Endodermal cell (in vitro differentiated cells): ENCODE measurements around the gene SIX4. TPM values are rescaled to one million over a fixed set of nuclear protein-coding genes. Genes with fewer than 3 reads are reported as not detected.

Source experiments
- DNase-seq: peaks from one replicate; pipeline ENCODE4 v3.0.0-alpha.2; 2017
- H3K27ac ChIP-seq: 2 replicates; pipeline ENCODE4 v1.5.1; 2013; ENCODE audit warnings: mild to moderate bottlenecking, low read depth, low read length, moderate library complexity
- H3K27me3 ChIP-seq: 2 replicates; pipeline ENCODE4 v1.6.1; 2013; ENCODE audit warnings: mild to moderate bottlenecking, low read length, moderate library complexity; ENCODE audit not compliant: insufficient read depth, control insufficient read depth, poor library complexity, severe bottlenecking
- H3K36me3 ChIP-seq: 2 replicates; pipeline ENCODE4 v1.7.0; 2013; ENCODE audit warnings: mild to moderate bottlenecking, low read length, moderate library complexity; ENCODE audit not compliant: control insufficient read depth, insufficient read depth
- H3K4me1 ChIP-seq: one replicate; pipeline ENCODE4 v1.7.0; 2013; ENCODE audit warnings: low read length; ENCODE audit not compliant: control insufficient read depth, insufficient read depth
- H3K4me3 ChIP-seq: 2 replicates; pipeline ENCODE4 v1.5.1; 2013; ENCODE audit warnings: mild to moderate bottlenecking, low read length, moderate library complexity
- H3K9ac ChIP-seq: 2 replicates; pipeline ENCODE4 v1.6.1; 2013; ENCODE audit warnings: mild to moderate bottlenecking, low read length, moderate library complexity; ENCODE audit not compliant: poor library complexity, severe bottlenecking; ENCODE audit errors: extremely low read depth
- H3K9me3 ChIP-seq: 2 replicates; pipeline ENCODE4 v1.6.1; 2013; ENCODE audit warnings: mild to moderate bottlenecking, low read length, moderate library complexity; ENCODE audit not compliant: control insufficient read depth
- H3K27ac Mint-ChIP-seq: 2 replicates; pipeline ENCODE4 v1.8.0; 2020; ENCODE audit warnings: mixed read lengths
- H3K27me3 Mint-ChIP-seq: 2 replicates; pipeline ENCODE4 v1.8.0; 2021; ENCODE audit warnings: mild to moderate bottlenecking, mixed read lengths; ENCODE audit not compliant: insufficient read depth
- H3K36me3 Mint-ChIP-seq: 2 replicates; pipeline ENCODE4 v1.8.0; 2020; ENCODE audit warnings: low read depth, mixed read lengths
- H3K4me1 Mint-ChIP-seq: 2 replicates; pipeline ENCODE4 v1.8.0; 2020; ENCODE audit warnings: mixed read lengths
- H3K4me3 Mint-ChIP-seq: 2 replicates; pipeline ENCODE4 v1.8.0; 2020; ENCODE audit warnings: mild to moderate bottlenecking, moderate library complexity, mixed read lengths
- H3K9me3 Mint-ChIP-seq: 2 replicates; pipeline ENCODE4 v1.8.0; 2020; ENCODE audit warnings: mild to moderate bottlenecking, mixed read lengths
- WGBS, 2 experiments: methylation state at CpG; one replicate each; pipeline versions ENCODE4 v1.1.5 to v1.1.7; 2013; ENCODE audit warnings: missing lambda C conversion rate in 2 of 2, mixed read lengths in 1 of 2; ENCODE audit not compliant: insufficient coverage in 1 of 2, insufficient read length in 1 of 2; 5-methylcytosine and 5-hydroxymethylcytosine counted together
- total RNA-seq, 2 donors: library from RNA; stranded (reverse); fragmentation: NEBNext Ultra II Directional in 1 of 2; extraction: Animal tissue kit (Norgen Biotek cat#: 25700) in 1 of 2; gene quantifications; 2 replicates in 1 of 2; 3 replicates in 1 of 2; pipeline ENCODE4 v1.2.1, GENCODE V29; 2021
- TF ChIP-seq, protein P1 (sequence below): fragments of 200-600 bp; sonication (generic); conservative IDR thresholded peaks from 2 replicates; pipeline ENCODE4 v1.5.0; 2021; ENCODE audit warnings: antibody characterized with exemption, mild to moderate bottlenecking

SIX4 gene
- total RNA-seq, 2 donors from 2014 or later, result 5.6 to 9.8 TPM

DNA sequence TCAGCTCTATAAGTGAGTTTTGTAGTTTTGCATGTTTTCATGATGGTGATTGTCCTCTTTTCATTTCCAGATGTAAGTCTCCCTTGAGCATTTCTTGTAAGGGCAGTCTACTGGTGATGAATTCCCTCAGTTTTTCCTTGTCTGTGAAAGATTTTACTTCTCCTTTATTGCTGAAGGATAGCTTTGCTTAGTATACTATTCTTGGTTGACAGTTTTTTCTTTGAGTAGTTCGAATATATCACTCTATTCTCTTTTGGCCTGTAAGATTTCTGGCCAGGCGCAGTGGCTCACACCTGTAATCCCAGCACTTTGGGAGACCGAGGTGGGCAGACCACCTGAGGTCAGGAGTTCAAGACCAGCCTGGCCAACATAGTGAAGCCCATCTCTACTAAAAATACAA is 23.6 kb downstream of the SIX4 start:
- Mint-ChIP-seq H3K27me3 (peaks cover 2% of the 10 kb centered on the region), H3K27ac (no peak overlapping the region), H3K9me3 (peaks cover 33% of the 10 kb centered on the region), H3K4me1 (no peaks in the 10 kb centered on the region), H3K36me3 (peaks cover 2% of the 10 kb centered on the region), H3K4me3 (no peak overlapping the region)
- Histone ChIP-seq H3K9me3 (peaks cover 21% of the 10 kb centered on the region), H3K9ac (no peak overlapping the region), H3K27me3 (no peaks in the 10 kb centered on the region), H3K4me3 (no peak overlapping the region), H3K27ac (no peak overlapping the region), H3K4me1 (no peaks in the 10 kb centered on the region), H3K36me3 (no peaks in the 10 kb centered on the region)
- no peak for DNase-seq
- TF ChIP-seq, protein P1, sequence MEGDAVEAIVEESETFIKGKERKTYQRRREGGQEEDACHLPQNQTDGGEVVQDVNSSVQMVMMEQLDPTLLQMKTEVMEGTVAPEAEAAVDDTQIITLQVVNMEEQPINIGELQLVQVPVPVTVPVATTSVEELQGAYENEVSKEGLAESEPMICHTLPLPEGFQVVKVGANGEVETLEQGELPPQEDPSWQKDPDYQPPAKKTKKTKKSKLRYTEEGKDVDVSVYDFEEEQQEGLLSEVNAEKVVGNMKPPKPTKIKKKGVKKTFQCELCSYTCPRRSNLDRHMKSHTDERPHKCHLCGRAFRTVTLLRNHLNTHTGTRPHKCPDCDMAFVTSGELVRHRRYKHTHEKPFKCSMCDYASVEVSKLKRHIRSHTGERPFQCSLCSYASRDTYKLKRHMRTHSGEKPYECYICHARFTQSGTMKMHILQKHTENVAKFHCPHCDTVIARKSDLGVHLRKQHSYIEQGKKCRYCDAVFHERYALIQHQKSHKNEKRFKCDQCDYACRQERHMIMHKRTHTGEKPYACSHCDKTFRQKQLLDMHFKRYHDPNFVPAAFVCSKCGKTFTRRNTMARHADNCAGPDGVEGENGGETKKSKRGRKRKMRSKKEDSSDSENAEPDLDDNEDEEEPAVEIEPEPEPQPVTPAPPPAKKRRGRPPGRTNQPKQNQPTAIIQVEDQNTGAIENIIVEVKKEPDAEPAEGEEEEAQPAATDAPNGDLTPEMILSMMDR, result no peak
- WGBS, 2 experiments, result 83 to 92% methylated on average over 2 to 3 of the region's 3 CpGs

DNA sequence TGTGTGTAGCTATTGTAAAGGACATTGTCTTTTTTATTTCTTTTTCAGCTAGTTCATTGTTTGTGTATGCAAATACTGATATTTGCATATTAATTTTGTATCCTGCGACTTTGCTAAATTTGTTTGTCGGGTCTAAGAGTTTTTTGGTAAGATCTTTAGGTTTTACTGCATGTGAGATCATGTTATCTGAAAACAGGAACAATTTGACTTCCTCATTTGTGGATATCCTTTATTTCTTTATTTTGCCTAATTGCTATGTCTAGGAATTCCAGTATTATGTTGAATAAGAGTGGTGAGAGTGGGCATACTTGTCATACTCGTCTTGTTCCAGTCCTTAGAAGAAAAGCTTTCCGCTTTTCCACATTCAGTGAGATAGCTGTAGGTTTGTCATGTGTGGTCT is 28.8 kb downstream of the SIX4 start:
- no peak overlapping the region for H3K4me3 ChIP-seq
- no peak for DNase-seq
- H3K27me3 ChIP-seq, result no peaks in the 10 kb centered on the region
- 87 to 100% methylated on average over 2 to 3 of the region's 4 CpGs for WGBS, 2 experiments
- TF ChIP-seq, protein P1, result no peak
- Mint-ChIP-seq H3K27ac (no peak overlapping the region), H3K4me3 (no peak overlapping the region), H3K27me3 (peaks cover 5% of the 10 kb centered on the region), H3K36me3 (no peaks in the 10 kb centered on the region), H3K4me1 (no peaks in the 10 kb centered on the region), H3K9me3 (peaks cover 13% of the 10 kb centered on the region)
- H3K36me3 ChIP-seq, result no peaks in the 10 kb centered on the region
- H3K9ac ChIP-seq, result no peak overlapping the region
- H3K4me1 ChIP-seq, result no peaks in the 10 kb centered on the region
- H3K27ac ChIP-seq, result no peak overlapping the region
- H3K9me3 ChIP-seq, result peaks cover 9% of the 10 kb centered on the region

DNA sequence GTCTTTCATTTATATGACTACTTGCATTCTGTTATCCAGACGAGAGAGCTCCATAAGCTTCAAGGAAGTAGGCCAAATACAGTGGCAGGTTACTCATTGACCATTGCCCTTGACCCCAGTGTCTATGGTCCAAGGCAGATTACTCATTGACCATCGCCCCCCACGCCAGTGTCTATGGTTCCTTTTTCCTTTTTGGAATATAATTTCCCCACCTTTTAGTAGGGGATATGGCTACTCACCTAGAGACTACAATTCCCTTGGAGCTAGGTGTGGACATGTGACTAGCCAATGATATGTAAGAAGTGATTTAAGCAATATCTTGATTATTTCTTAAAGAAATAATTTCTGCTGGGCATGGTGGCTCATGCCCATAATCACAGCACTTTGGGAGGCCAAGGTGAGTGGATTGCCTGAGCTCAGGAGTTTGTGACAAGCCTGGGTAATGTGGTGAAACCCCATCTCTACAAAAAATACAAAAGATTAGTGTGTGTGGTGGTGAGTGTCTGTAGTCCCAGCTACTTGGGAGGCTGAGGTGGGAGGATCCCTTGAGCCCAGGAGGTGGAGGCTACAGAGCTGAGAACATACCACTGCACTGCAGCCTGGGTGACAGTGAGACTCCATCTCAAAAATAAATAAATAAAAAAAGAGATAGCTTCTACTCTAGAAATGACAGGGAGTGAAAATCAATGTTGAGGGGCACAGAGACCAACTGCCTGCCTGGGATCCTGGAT is 32.6 kb downstream of the SIX4 start:
- Mint-ChIP-seq H3K4me1 (peaks cover 14% of the 10 kb centered on the region), H3K27me3 (peaks cover 4% of the 10 kb centered on the region), H3K27ac (no peak overlapping the region), H3K9me3 (no peaks in the 10 kb centered on the region), H3K36me3 (no peaks in the 10 kb centered on the region), H3K4me3 (no peak overlapping the region)
- H3K36me3 ChIP-seq, result no peaks in the 10 kb centered on the region
- no peak overlapping the region for H3K27ac ChIP-seq
- WGBS, 2 experiments, result 90 to 100% methylated on average over 1 to 3 of the region's 3 CpGs
- H3K9ac ChIP-seq, result no peak overlapping the region
- TF ChIP-seq, protein P1, result no peak
- H3K4me3 ChIP-seq, result no peak overlapping the region
- H3K4me1 ChIP-seq, result no peaks in the 10 kb centered on the region
- no peak for DNase-seq
- no peaks in the 10 kb centered on the region for H3K27me3 ChIP-seq
- no peaks in the 10 kb centered on the region for H3K9me3 ChIP-seq
